Left lung (tissue), 10 donors: ENCODE results near the gene PTTG1IP. TPM values are rescaled to one million over a fixed set of nuclear protein-coding genes. Genes with fewer than 3 reads are reported as not detected.

Experiments used
- ATAC-seq: fragments of 200-7000 bp; cut with Tn5 transposase; one replicate; pipeline ENCODE4 v1.9.1; 2020; ENCODE audit warnings: moderate library complexity
- DNase-seq, 4 donors: peaks; one replicate each; pipeline ENCODE4 v3.0.0-alpha.2; 2013 to 2020
- H3K27ac ChIP-seq, 2 donors: fragments of 200-600 bp; sonication (generic) in 1 of 2; one replicate each; pipeline versions ENCODE4 v1.5.0 to v1.8.0; 2020 to 2021
- H3K27me3 ChIP-seq, 2 donors: fragments of 200-600 bp; sonication (generic) in 1 of 2; one replicate each; pipeline versions ENCODE4 v1.5.0 to v1.8.0; 2020 to 2021
- H3K36me3 ChIP-seq, 2 donors: fragments of 200-600 bp; sonication (generic) in 1 of 2; one replicate each; pipeline versions ENCODE4 v1.5.0 to v1.8.0; 2020 to 2021
- H3K4me1 ChIP-seq, 2 donors: fragments of 200-600 bp; one replicate each; pipeline ENCODE4 v1.8.0; 2021
- H3K4me3 ChIP-seq, 2 donors: fragments of 200-600 bp; sonication (generic) in 1 of 2; one replicate each; pipeline versions ENCODE4 v1.5.0 to v1.8.0; 2020 to 2021; ENCODE audit warnings: mild to moderate bottlenecking in 1 of 2
- H3K9me3 ChIP-seq, 2 donors: fragments of 200-600 bp; sonication (generic) in 1 of 2; one replicate each; pipeline versions ENCODE4 v1.5.0 to v1.8.0; 2020 to 2021
- intact Hi-C, 2 donors: fragments of 100-400 bp; cut with DNase I; formaldehyde crosslinking; loops; one replicate each; pipeline versions ENCODE4 v1.11.2 to v1.14.2; 2022
- polyA plus RNA-seq, 6 donors: library from polyadenylated mRNA; unstranded; fragments of 120-200 nt; gene quantifications; one replicate each; pipeline ENCODE4 v1.2.1, GENCODE V29; 2013; ENCODE audit not compliant: insufficient read length in 6 of 6
- total RNA-seq, 2 donors: library from RNA; stranded (reverse); fragmentation: NEBNext Ultra II Directional; extraction: Animal tissue kit (Norgen Biotek cat#: 25700); gene quantifications; one replicate each; pipeline ENCODE4 v1.2.1, GENCODE V29; 2021
- TF ChIP-seq, protein P1 (sequence below), 2 donors: fragments of 200-600 bp; sonication (generic) in 1 of 2; IDR thresholded peaks; one replicate each; pipeline versions ENCODE4 v1.5.0 to v1.8.0; 2021; ENCODE audit warnings: antibody characterized with exemption in 2 of 2
- donor health status: DM: no; HTN: yes; CAD: no.
- donor health status: DM: no; HTN: no; CAD: no.

The PTTG1IP gene
- total and polyA plus RNA-seq, 8 donors, result 195 to 263 (median 217) TPM

DNA sequence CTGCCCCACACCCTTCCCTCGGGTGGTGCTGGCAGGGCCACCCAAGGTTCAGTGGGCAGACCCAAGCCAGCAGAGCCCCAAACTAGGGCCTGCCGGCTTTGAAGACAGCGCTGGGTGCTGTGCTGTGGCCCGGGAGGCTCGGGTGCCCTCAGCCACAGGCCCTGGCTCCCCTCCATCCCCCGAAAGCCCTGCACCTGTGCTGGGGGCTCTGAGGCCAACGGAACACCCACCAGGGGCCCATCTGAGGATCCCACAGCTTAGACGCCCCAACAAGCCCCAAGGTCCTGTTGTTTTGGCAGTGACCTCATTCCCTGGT lies 38.6 kb upstream of the PTTG1IP start:
- DNase-seq (peak in 1 of 4 donors; percentile 74), ATAC-seq (peak; percentile 3)
- H3K27me3 ChIP-seq, result no peaks in the 10 kb centered on the region
- no peaks in the 10 kb centered on the region for H3K9me3 ChIP-seq
- peaks cover 0 to 22% of the 10 kb centered on the region in 2 donors for H3K36me3 ChIP-seq
- TF ChIP-seq, protein P1, sequence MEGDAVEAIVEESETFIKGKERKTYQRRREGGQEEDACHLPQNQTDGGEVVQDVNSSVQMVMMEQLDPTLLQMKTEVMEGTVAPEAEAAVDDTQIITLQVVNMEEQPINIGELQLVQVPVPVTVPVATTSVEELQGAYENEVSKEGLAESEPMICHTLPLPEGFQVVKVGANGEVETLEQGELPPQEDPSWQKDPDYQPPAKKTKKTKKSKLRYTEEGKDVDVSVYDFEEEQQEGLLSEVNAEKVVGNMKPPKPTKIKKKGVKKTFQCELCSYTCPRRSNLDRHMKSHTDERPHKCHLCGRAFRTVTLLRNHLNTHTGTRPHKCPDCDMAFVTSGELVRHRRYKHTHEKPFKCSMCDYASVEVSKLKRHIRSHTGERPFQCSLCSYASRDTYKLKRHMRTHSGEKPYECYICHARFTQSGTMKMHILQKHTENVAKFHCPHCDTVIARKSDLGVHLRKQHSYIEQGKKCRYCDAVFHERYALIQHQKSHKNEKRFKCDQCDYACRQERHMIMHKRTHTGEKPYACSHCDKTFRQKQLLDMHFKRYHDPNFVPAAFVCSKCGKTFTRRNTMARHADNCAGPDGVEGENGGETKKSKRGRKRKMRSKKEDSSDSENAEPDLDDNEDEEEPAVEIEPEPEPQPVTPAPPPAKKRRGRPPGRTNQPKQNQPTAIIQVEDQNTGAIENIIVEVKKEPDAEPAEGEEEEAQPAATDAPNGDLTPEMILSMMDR (IDR thresholded peaks at IDR 0.05), result no peak
- H3K27ac ChIP-seq, result peak overlapping the region in 1 of 2 donors; percentile 88
- peak overlapping the region in 1 of 2 donors; percentile 25 for H3K4me3 ChIP-seq
- H3K4me1 ChIP-seq, result peaks cover 16 to 95% of the 10 kb centered on the region in 2 donors
- intact Hi-C loops, result no loop called here

DNA sequence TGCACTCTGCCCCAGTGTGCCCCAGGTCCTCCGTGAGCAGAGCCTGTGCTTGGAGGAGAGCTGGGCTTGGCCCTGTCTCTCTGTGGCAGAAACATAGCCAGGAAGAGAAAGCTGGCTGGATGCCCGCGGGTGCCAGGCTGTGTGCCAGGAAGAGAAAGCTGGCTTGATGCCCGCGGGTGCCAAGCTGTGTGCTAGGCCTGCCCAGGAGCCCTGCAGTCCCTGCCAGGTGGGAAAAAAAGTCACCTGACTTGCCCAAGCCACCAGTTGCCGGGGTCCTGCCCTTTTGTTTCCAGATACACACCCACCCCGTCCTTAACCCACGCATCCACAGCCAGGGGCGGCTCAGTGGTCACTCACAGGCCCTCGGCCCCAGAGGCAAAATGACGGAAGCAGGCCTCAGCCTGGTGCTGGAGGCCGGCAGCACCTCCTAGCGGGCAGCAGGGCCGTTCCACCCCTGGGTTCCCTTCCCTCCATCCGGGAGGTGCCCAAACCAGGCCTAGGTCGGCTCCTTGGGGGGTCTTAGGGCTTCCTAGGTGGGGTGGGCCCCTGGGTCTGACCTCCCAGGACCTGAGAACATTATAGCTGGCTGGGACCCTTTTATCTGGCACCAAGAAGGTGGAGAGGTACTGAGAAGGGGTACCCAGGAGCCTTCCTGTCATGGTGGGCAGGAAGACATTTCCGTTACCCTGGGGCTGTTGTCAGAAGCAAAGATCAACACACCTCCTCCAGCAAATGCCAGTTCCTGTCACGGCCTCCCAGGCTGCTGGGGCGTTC lies 38.1 kb upstream of the PTTG1IP start:
- intact Hi-C loops, result no loop called here
- Histone ChIP-seq H3K27me3 (no peaks in the 10 kb centered on the region), H3K4me1 (peaks cover 16 to 95% of the 10 kb centered on the region in 2 donors), H3K27ac (peak overlapping the region; percentile 6 to 88), H3K36me3 (peaks cover 0 to 27% of the 10 kb centered on the region in 2 donors), H3K4me3 (peak overlapping the region in 1 of 2 donors; percentile 25), H3K9me3 (no peaks in the 10 kb centered on the region)
- DNase-seq (peak in 2 of 4 donors; percentile 78 to 92), ATAC-seq (peak; percentile 72)
- TF ChIP-seq, protein P1 (IDR thresholded peaks at IDR 0.05), result peak; percentile 29 to 70

DNA sequence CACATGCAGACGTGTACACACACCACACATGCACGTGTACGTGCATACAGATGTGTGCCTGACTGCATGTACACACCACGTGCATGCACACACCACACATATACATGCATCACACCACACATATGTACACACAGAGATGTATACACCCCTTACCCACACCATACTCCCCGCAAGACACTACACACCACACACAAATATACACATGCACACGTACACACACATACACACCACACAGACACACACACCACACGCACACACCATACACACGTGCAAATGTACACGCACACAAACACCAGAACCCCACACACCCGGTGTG lies 37.5 kb upstream of the PTTG1IP start:
- Histone ChIP-seq H3K27ac (peak overlapping the region in 1 of 2 donors; percentile 88), H3K4me1 (peaks cover 16 to 95% of the 10 kb centered on the region in 2 donors), H3K4me3 (peak overlapping the region in 1 of 2 donors; percentile 25), H3K9me3 (no peaks in the 10 kb centered on the region), H3K36me3 (peaks cover 0 to 31% of the 10 kb centered on the region in 2 donors), H3K27me3 (no peaks in the 10 kb centered on the region)
- TF ChIP-seq, protein P1 (IDR thresholded peaks at IDR 0.05), result no peak
- ATAC-seq (no peak), DNase-seq (no peak)
- intact Hi-C loops, result no loop called here

DNA sequence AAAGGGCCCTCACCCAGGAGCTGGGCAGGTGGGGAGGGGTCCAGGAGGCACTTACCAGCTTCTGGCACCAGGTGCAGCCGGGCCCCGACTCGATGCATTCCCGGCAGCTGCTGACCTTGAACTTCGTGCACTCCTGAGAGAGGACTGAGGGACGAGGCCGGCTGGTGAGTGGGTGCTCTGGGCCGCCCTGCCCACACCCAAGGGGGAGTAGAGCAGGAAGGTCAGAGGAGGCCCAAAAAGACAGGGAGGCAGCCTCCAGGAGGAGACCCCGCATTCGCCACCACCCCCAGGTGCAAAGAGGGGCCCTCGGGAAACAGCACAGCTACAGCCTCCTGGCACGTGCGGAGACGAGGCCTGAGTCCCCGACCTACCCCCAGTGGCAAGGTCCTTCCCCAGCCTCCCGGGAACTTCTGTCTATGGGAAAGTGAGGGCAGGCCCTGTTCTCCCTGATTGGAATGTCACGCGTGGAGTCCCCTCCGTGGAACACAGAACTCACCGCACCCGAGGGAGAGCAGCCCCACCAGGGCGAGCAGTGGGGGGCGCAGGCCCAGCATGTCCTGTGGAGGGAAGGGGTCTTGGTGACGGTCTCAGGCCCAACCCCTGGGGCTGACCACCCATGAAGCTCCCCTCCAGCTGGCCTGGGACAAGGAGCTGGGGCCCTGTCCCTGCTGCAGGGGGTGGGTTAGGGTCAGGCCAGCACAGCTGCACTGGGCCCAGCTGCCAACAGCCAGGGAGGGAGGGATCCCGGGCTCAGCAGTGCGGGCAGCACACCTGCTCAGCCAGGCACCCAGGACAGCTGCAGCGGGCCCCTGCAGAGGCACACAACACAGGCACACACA lies 37.0 kb upstream of the PTTG1IP start:
- intact Hi-C loops, result no loop called here
- H3K27me3 ChIP-seq, result no peaks in the 10 kb centered on the region
- ATAC-seq, result no peak
- H3K27ac ChIP-seq, result peak overlapping the region in 1 of 2 donors; percentile 83
- DNase-seq, result peak in 1 of 4 donors; percentile 69
- H3K4me1 ChIP-seq, result peaks cover 16 to 94% of the 10 kb centered on the region in 2 donors
- TF ChIP-seq, protein P1 (IDR thresholded peaks at IDR 0.05), result no peak
- no peak overlapping the region for H3K4me3 ChIP-seq
- H3K36me3 ChIP-seq, result peaks cover 0 to 34% of the 10 kb centered on the region in 2 donors
- H3K9me3 ChIP-seq, result no peaks in the 10 kb centered on the region

DNA sequence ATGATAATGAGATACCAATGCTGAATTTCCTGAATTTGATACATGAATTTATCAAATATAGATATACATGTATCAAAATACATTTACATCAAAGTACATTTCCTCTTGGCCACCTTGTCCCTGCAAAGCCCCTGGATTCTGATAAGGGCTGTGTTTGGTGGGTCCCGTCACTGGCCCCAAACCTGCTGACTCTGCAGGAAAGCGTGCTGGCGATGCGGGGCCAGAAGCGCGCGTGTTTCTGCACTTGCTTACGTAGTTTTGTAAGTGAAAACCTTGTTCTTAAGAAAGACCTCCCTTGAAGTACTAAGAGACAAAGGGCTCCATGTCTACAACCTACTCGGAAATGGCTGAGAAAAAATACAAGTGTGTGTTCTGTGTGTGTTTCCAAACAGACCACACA lies 36.2 kb upstream of the PTTG1IP start:
- intact Hi-C loops, result no loop called here
- Histone ChIP-seq H3K27me3 (no peaks in the 10 kb centered on the region), H3K4me3 (no peak overlapping the region), H3K36me3 (peaks cover 0 to 42% of the 10 kb centered on the region in 2 donors), H3K27ac (peak overlapping the region in 1 of 2 donors; percentile 83), H3K9me3 (no peaks in the 10 kb centered on the region), H3K4me1 (peaks cover 16 to 94% of the 10 kb centered on the region in 2 donors)
- TF ChIP-seq, protein P1 (IDR thresholded peaks at IDR 0.05), result no peak
- ATAC-seq (no peak), DNase-seq (peak in 1 of 4 donors; percentile 53)
